Parathyroid adenoma (tissue), 2 donors: ENCODE data around the gene CDH13.

Experiments
- H2AFZ ChIP-seq: fragments of 300-600 bp; sonication (generic); one replicate; pipeline ENCODE4 v1.7.0; 2017; ENCODE audit warnings: antibody characterized with exemption, mild to moderate bottlenecking
- H3K27ac ChIP-seq: fragments of 300-600 bp; sonication (generic); one replicate; pipeline ENCODE4 v1.7.0; 2017
- H3K27me3 ChIP-seq: fragments of 300-600 bp; sonication (generic); one replicate; pipeline ENCODE4 v1.7.0; 2017; ENCODE audit warnings: low read length; ENCODE audit not compliant: control insufficient read depth, insufficient read depth
- H3K36me3 ChIP-seq: fragments of 300-600 bp; sonication (generic); one replicate; pipeline ENCODE4 v1.7.0; 2017; ENCODE audit warnings: low read length; ENCODE audit not compliant: control insufficient read depth, insufficient read depth
- H3K4me1 ChIP-seq: fragments of 300-600 bp; sonication (generic); one replicate; pipeline ENCODE4 v1.7.0; 2017; ENCODE audit warnings: control low read depth
- H3K4me2 ChIP-seq: fragments of 300-600 bp; sonication (generic); one replicate; pipeline ENCODE4 v1.7.0; 2017; ENCODE audit warnings: low read length
- H3K4me3 ChIP-seq: fragments of 300-600 bp; sonication (generic); one replicate; pipeline ENCODE4 v1.7.0; 2017; ENCODE audit warnings: low read depth, low read length
- H3K79me2 ChIP-seq: fragments of 300-600 bp; sonication (generic); one replicate; pipeline ENCODE4 v1.7.0; 2017; ENCODE audit warnings: control low read depth
- H3K9ac ChIP-seq: fragments of 300-600 bp; sonication (generic); one replicate; pipeline ENCODE4 v1.7.0; 2017; ENCODE audit warnings: mild to moderate bottlenecking
- H3K9me3 ChIP-seq: fragments of 300-600 bp; sonication (generic); one replicate; pipeline ENCODE4 v1.7.0; 2017; ENCODE audit warnings: low read length; ENCODE audit not compliant: control insufficient read depth
- CTCF ChIP-seq: fragments of 300-600 bp; sonication (generic); IDR thresholded peaks from one replicate; pipeline ENCODE4 v1.7.0; 2017; ENCODE audit warnings: antibody characterized with exemption, mild to moderate bottlenecking
- donor health status: primary hyperparathyroidism.

Gene CDH13

GRCh38 chr16:83818276-83818675 is 1191.5 kb downstream of the CDH13 start:
- H3K27me3 ChIP-seq: no peaks in the 10 kb centered on the region
- peaks cover 8% of the 10 kb centered on the region for H3K4me1 ChIP-seq
- no peaks in the 10 kb centered on the region for H3K9me3 ChIP-seq
- no peak overlapping the region for H3K27ac ChIP-seq
- H3K36me3 ChIP-seq: no peaks in the 10 kb centered on the region
- H2AFZ ChIP-seq: no peak overlapping the region
- no peak overlapping the region for H3K4me3 ChIP-seq
- no peak for TF ChIP-seq CTCF
- no peaks in the 10 kb centered on the region for H3K79me2 ChIP-seq
- no peak overlapping the region for H3K4me2 ChIP-seq
- no peak overlapping the region for H3K9ac ChIP-seq

- Histone ChIP-seq H3K27me3 (no peaks in the 10 kb centered on the region), H3K4me2 (no peak overlapping the region), H3K4me1 (peaks cover 3% of the 10 kb centered on the region), H2AFZ (no peak overlapping the region), H3K27ac (no peak overlapping the region), H3K9me3 (no peaks in the 10 kb centered on the region), H3K4me3 (no peak overlapping the region), H3K79me2 (no peaks in the 10 kb centered on the region), H3K36me3 (no peaks in the 10 kb centered on the region), H3K9ac (no peak overlapping the region)
- no peak for TF ChIP-seq CTCF
Observed at GRCh38 chr16:83819361-83819760, 1192.6 kb downstream of the CDH13 start.

- Histone ChIP-seq H3K4me3 (no peak overlapping the region), H3K36me3 (no peaks in the 10 kb centered on the region), H3K27me3 (no peaks in the 10 kb centered on the region), H3K9me3 (no peaks in the 10 kb centered on the region), H3K4me1 (no peaks in the 10 kb centered on the region), H2AFZ (peak overlapping the region; percentile 84), H3K79me2 (no peaks in the 10 kb centered on the region), H3K27ac (no peak overlapping the region), H3K4me2 (no peak overlapping the region), H3K9ac (no peak overlapping the region)
- TF ChIP-seq CTCF: peak; percentile 90
Observed at GRCh38 chr16:83826146-83826913, 1199.6 kb downstream of the CDH13 start.

DNA sequence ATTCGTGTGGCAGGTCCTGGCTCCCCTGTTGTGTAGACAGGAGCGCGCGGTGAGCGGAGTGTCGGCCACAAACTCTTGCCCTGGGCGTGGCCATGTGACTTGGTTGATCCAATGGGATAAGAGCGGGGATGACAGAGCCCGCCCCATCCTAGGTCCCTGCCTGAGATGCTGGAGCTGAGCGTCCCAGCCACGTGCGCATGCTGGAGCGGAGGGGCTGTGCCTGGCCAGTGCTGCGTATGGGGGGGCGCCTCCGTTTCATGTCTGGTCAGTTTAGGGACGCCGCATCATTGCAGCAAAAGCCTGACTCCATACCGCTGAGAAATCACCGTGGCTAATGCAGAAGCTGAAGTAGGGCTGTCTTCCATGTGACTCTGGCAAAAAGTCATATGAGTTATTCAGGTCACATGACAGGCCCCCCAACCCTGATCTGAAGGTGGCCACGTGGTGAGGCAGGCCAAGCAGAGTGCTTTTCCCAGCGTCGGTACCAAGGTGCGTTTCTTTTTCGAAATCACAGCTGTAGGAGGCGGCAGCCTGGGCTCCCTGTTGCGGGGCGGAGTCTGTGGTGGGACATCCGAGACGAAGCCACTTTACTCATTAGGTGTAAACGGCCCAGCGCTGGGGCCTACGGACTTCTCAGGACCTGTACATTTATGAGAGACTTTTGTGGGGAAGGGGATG is 1203.5 kb downstream of the CDH13 start:
- no peaks in the 10 kb centered on the region for H3K9me3 ChIP-seq
- no peaks in the 10 kb centered on the region for H3K4me1 ChIP-seq
- no peak overlapping the region for H3K4me2 ChIP-seq
- H3K4me3 ChIP-seq: no peak overlapping the region
- no peak for TF ChIP-seq CTCF
- no peaks in the 10 kb centered on the region for H3K79me2 ChIP-seq
- H3K36me3 ChIP-seq: no peaks in the 10 kb centered on the region
- H3K27me3 ChIP-seq: no peaks in the 10 kb centered on the region
- H3K9ac ChIP-seq: no peak overlapping the region
- H3K27ac ChIP-seq: no peak overlapping the region
- no peak overlapping the region for H2AFZ ChIP-seq
